ENCODE data around the gene EFCC1. TPM values are rescaled to one million over a fixed set of nuclear protein-coding genes. Genes with fewer than 3 reads are reported as not detected.

EFCC1 gene
- total RNA-seq, result under 0.01 TPM in 1 of 2 replicates, not detected in the other

GRCh38 chr3:129001101-129001805, at the start of gene EFCC1:
Gene EFCC1 (plus strand): TSS chr3:129001304. CDS start chr3:129001629, 325 bp downstream.

GRCh38 chr3:128993461-128994172, 7.5 kb upstream of the EFCC1 start, which contains the start of gene CFAP92:
Gene CFAP92 (minus strand): TSS chr3:128994076. CDS start chr3:128993304, 772 bp downstream.

GRCh38 chr3:129060276-129061022, 59.3 kb downstream of the EFCC1 start, which contains the start of gene GP9:
Gene GP9 (plus strand): TSS chr3:129060779. CDS start chr3:129061740, 961 bp downstream.

Other genes with a start within 250 kb of the EFCC1 start
- 33.6 and 40.4 TPM in 2 replicates for gene ACAD9, start 121.7 kb upstream of the EFCC1 start, total RNA-seq
- gene CFAP92, start 7.2 kb upstream of the EFCC1 start, total RNA-seq, result not detected in 2 replicates
- gene GP9, start 59.5 kb downstream of the EFCC1 start, total RNA-seq, result not detected in 2 replicates
- 10.8 and 11.8 TPM in 2 replicates for gene RAB43, start 120.5 kb downstream of the EFCC1 start, total RNA-seq
- 32.5 and 37.4 TPM in 2 replicates for gene ISY1, start 159.8 kb downstream of the EFCC1 start, total RNA-seq
- gene CNBP, start 182.6 kb downstream of the EFCC1 start, total RNA-seq, result 214 and 245 TPM in 2 replicates
- 542 and 549 TPM in 2 replicates for gene COPG1, start 248.3 kb downstream of the EFCC1 start, total RNA-seq

Measured in aortic smooth muscle cell (primary cell).